ENCODE measurements around the gene PSMG2.

The PSMG2 gene, protein sequence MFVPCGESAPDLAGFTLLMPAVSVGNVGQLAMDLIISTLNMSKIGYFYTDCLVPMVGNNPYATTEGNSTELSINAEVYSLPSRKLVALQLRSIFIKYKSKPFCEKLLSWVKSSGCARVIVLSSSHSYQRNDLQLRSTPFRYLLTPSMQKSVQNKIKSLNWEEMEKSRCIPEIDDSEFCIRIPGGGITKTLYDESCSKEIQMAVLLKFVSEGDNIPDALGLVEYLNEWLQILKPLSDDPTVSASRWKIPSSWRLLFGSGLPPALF

DNA sequence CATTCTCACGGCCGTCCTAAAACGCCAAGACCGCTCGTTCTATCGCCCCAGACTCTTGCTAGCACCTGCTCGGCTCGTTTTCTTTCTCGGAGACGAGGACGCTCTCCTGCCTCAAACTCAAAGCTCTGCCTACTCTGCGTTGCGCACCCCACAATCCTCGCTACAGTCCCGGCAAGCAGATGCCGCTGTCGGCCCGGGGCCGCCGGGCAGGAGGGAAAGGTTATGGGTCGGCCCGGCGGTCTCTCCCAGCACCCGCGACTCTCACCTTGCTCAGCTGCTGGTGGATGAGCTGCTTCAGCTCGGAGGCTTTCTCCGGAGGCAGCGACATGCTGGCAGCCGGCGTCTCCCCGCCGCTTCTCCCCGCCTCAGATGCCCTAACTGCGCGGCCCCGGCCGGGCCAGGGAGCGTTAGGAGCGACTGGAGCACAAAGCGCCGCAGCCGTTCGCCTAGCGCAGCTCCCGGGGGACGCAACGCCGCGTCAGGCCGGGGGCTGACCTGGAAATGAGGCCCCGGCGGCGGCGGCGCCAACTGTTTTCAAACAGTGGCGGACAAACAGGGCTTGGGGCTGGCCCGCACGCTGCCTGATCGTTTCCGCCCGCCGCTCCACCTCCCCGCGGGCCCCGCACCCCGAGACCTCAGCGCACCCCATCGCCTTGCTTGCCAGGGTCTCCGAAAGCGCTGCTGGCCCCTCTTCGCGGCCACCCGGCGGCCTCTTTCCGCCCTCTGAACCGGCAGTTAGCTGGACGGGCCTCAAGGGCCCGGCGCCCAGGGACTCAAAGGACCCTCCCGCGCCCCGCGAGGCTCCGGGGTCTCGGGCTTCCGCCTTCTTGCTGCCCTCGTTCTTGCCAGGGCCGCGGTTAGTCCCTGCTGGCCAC lies at the start of gene PSMG2, which contains the start of gene CEP76:
PSMG2 (plus strand) TSS at position 822 of the 875 bp plus-strand sequence. CDS start 66 bp downstream, outside the sequence.
CEP76 (minus strand) TSS at position 503 of the 875 bp plus-strand sequence; CDS start at position 328, 175 bp downstream.
- no peak for TF ChIP-seq EZH2 (IDR thresholded peaks at IDR 0.05; ENCODE audit: borderline replicate concordance, low read length)
- peak within 1 kb of the TSS; percentile 88 for H3K9ac ChIP-seq (ENCODE audit: low read length)
- peaks cover 4% of the 10 kb centered on the region; the same call in 1 of the 2 replicates for H4K20me1 ChIP-seq (ENCODE audit: insufficient read depth, low read length)
- H3F3A ChIP-seq (ENCODE audit: insufficient read depth, low read length) = no peaks in the 10 kb centered on the region
- peaks cover 32% of the 10 kb centered on the region for H3K4me1 ChIP-seq (ENCODE audit: insufficient read depth, low read length, severe bottlenecking)
- no peaks in the 10 kb centered on the region for H3K9me2 ChIP-seq (ENCODE audit: low read depth, low read length)
- peak within 1 kb of the TSS; percentile 70 for H3K4me2 ChIP-seq (ENCODE audit: low read length)
- peak within 1 kb of the TSS; percentile 79 for H3K27ac ChIP-seq (ENCODE audit: low read depth, low read length, poor library complexity, severe bottlenecking)
- peaks cover 55% of the 10 kb centered on the region for H3K36me3 ChIP-seq (ENCODE audit: insufficient read depth, low read length)
- peak within 1 kb of the TSS; percentile 11 for H2AFZ ChIP-seq (ENCODE audit: low read length)
- H3K9me3 ChIP-seq (ENCODE audit: low read length) = no peaks in the 10 kb centered on the region
- no peaks in the 10 kb centered on the region for H3K27me3 ChIP-seq (ENCODE audit: insufficient read depth, low read length)
- H3K79me2 ChIP-seq (ENCODE audit: insufficient read depth, low read length) = peaks cover 51% of the 10 kb centered on the region
- peak within 1 kb of the TSS; percentile 80 for H3K4me3 ChIP-seq (ENCODE audit: low read depth, low read length, poor library complexity, severe bottlenecking)

DNA sequence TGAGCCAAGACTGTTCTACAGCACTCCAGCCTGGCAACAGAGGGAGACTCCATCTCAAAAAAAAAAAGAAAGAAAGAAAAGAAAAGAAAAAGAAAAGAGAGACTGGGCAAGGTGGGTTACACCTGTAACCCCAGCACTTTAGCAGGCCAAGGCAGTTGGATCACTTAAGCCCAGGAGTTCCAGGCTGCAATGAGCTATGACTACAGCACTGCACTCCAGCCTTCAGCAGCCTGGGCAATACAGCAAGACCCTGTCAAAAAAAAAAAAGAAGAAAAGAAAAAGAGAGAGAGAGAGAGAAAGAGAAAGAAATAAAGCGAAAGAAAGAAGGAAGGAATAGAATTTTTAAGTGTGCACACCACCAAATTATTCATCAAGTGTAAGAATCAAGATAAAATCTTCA lies 47.9 kb upstream of the PSMG2 start:
- Histone ChIP-seq H3K4me1 (ENCODE audit: insufficient read depth, low read length, severe bottlenecking) (peaks cover 16% of the 10 kb centered on the region), H3K9me2 (ENCODE audit: low read depth, low read length) (no peaks in the 10 kb centered on the region), H3F3A (ENCODE audit: insufficient read depth, low read length) (peaks cover 7% of the 10 kb centered on the region; the same call in 1 of the 2 replicates), H3K36me3 (ENCODE audit: insufficient read depth, low read length) (no peaks in the 10 kb centered on the region), H4K20me1 (ENCODE audit: insufficient read depth, low read length) (no peaks in the 10 kb centered on the region), H3K4me3 (ENCODE audit: low read depth, low read length, poor library complexity, severe bottlenecking) (no peak overlapping the region), H3K79me2 (ENCODE audit: insufficient read depth, low read length) (no peaks in the 10 kb centered on the region), H3K27me3 (ENCODE audit: insufficient read depth, low read length) (peaks cover 4% of the 10 kb centered on the region; the same call in 1 of the 2 replicates), H3K9ac (ENCODE audit: low read length) (no peak overlapping the region), H2AFZ (ENCODE audit: low read length) (no peak overlapping the region), H3K27ac (ENCODE audit: low read depth, low read length, poor library complexity, severe bottlenecking) (no peak overlapping the region), H3K9me3 (ENCODE audit: low read length) (no peaks in the 10 kb centered on the region), H3K4me2 (ENCODE audit: low read length) (no peak overlapping the region)
- TF ChIP-seq, protein P1, sequence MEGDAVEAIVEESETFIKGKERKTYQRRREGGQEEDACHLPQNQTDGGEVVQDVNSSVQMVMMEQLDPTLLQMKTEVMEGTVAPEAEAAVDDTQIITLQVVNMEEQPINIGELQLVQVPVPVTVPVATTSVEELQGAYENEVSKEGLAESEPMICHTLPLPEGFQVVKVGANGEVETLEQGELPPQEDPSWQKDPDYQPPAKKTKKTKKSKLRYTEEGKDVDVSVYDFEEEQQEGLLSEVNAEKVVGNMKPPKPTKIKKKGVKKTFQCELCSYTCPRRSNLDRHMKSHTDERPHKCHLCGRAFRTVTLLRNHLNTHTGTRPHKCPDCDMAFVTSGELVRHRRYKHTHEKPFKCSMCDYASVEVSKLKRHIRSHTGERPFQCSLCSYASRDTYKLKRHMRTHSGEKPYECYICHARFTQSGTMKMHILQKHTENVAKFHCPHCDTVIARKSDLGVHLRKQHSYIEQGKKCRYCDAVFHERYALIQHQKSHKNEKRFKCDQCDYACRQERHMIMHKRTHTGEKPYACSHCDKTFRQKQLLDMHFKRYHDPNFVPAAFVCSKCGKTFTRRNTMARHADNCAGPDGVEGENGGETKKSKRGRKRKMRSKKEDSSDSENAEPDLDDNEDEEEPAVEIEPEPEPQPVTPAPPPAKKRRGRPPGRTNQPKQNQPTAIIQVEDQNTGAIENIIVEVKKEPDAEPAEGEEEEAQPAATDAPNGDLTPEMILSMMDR (IDR thresholded peaks at IDR 0.05; ENCODE audit: low read length) = no peak
- TF ChIP-seq EZH2 (IDR thresholded peaks at IDR 0.05; ENCODE audit: borderline replicate concordance, low read length) = no peak

DNA sequence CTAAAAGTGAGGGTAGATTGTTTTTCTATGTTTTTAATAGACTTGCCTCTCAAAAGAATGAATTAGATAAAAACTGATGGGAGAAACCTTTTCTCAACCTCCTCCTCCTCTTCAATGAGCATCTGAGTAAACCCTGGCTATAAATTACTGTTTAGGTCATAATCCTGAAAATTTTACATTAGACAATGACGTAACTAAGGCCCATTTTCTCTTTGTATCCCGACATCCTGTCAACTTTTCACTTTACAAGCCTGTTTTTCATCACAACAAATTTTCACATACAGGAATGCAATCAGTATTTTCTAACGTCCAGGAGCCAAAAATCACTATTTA lies 46.3 kb upstream of the PSMG2 start:
- H3K9me3 ChIP-seq (ENCODE audit: low read length) = no peaks in the 10 kb centered on the region
- no peaks in the 10 kb centered on the region for H3K9me2 ChIP-seq (ENCODE audit: low read depth, low read length)
- H3K36me3 ChIP-seq (ENCODE audit: insufficient read depth, low read length) = no peaks in the 10 kb centered on the region
- peak overlapping the region; percentile 66 for H3K4me3 ChIP-seq (ENCODE audit: low read depth, low read length, poor library complexity, severe bottlenecking)
- no peak overlapping the region for H2AFZ ChIP-seq (ENCODE audit: low read length)
- no peak overlapping the region; the same call in 1 of the 2 replicates for H3K9ac ChIP-seq (ENCODE audit: low read length)
- H3K4me2 ChIP-seq (ENCODE audit: low read length) = peak overlapping the region; percentile 77
- peaks cover 16% of the 10 kb centered on the region for H3K4me1 ChIP-seq (ENCODE audit: insufficient read depth, low read length, severe bottlenecking)
- H4K20me1 ChIP-seq (ENCODE audit: insufficient read depth, low read length) = no peaks in the 10 kb centered on the region
- peaks cover 4% of the 10 kb centered on the region; the same call in 1 of the 2 replicates for H3K27me3 ChIP-seq (ENCODE audit: insufficient read depth, low read length)
- H3F3A ChIP-seq (ENCODE audit: insufficient read depth, low read length) = peaks cover 7% of the 10 kb centered on the region; the same call in 1 of the 2 replicates
- H3K79me2 ChIP-seq (ENCODE audit: insufficient read depth, low read length) = no peaks in the 10 kb centered on the region
- TF ChIP-seq, protein P1 (IDR thresholded peaks at IDR 0.05; ENCODE audit: low read length) = no peak
- no peak for TF ChIP-seq EZH2 (IDR thresholded peaks at IDR 0.05; ENCODE audit: borderline replicate concordance, low read length)
- H3K27ac ChIP-seq (ENCODE audit: low read depth, low read length, poor library complexity, severe bottlenecking) = no peak overlapping the region

All from OCI-LY1 (cell line).